Tibial artery (tissue), 4 donors: ENCODE results near the gene SIX1.

Experiments used
- DNase-seq, 2 donors: peaks; one replicate each; pipeline ENCODE4 v3.0.0-alpha.2; 2019
- H3K27ac ChIP-seq, 2 donors: fragments of 200-600 bp; sonication (generic) in 1 of 2; 1 replicate in 1 of 2; 2 replicates in 1 of 2; pipeline ENCODE4 v1.5.1; 2018 to 2019; ENCODE audit warnings: mild to moderate bottlenecking in 1 of 2
- H3K27me3 ChIP-seq, 2 donors: fragments of 200-600 bp; sonication (generic) in 1 of 2; one replicate each; pipeline versions ENCODE4 v1.5.1 to v1.6.0; 2016 to 2019
- H3K36me3 ChIP-seq, 3 donors: fragments of 200-600 bp; sonication (generic) in 2 of 3; one replicate each; pipeline ENCODE4 v1.5.1; 2016 to 2019; ENCODE audit warnings: mild to moderate bottlenecking in 2 of 3
- H3K4me1 ChIP-seq, 4 donors: fragments of 200-600 bp; sonication (generic) in 2 of 4; 1 replicate in 3 of 4; 2 replicates in 1 of 4; pipeline ENCODE4 v1.5.1; 2016 to 2019
- H3K4me3 ChIP-seq, 2 donors: fragments of 200-600 bp; sonication (generic) in 1 of 2; 1 replicate in 1 of 2; 2 replicates in 1 of 2; pipeline ENCODE4 v1.5.1; 2018 to 2019; ENCODE audit warnings: mild to moderate bottlenecking in 2 of 2
- H3K9me3 ChIP-seq, 3 donors: fragments of 200-600 bp; sonication (generic) in 1 of 3; one replicate each; pipeline ENCODE4 v1.5.1; 2016 to 2019
- CTCF ChIP-seq, 2 experiments: fragments of 200-600 bp in 1 of 2; fragments of 450-650 bp in 1 of 2; IDR thresholded peaks; one replicate each; pipeline ENCODE4 v1.5.1; 2017 to 2019; ENCODE audit warnings: antibody characterized with exemption in 2 of 2, mild to moderate bottlenecking in 1 of 2, moderate library complexity in 1 of 2
- intact Hi-C: fragments of 100-400 bp; cut with DNase I; formaldehyde crosslinking; loops from one replicate; pipeline ENCODE4 v1.15.0; 2023; ENCODE audit warnings: low total_unique reads

Gene SIX1

DNA sequence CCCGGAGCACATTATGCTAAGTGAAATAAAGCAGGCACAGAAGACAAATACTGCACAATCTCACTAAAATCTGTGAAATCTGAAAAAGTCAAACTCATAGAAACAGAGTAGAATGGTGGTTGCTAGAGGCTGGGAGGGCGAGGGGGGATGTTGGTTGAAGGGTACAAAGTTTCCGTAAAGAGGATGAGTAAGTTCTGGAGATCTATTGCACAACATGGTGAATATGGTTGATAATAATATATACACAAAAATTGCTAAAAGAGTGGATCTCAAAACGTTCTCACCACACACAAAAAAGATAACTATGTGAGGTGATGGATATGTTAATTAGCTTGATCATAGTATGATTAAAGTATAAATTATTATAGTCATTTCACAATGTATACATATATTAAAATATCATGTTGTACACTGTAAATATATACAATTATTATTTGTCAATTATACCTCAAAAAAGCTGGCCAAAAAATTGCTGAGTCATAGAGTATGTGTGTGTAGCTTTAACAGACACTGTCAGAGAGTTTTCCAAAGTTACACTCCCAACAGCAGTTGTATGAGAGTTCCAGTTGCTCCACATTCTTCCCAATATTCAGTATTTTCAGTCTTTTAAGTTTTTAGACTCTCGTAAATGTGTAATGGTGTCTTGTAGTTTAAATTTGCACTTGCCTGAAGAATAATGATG, 19.3 kb upstream of the SIX1 start:
- no peak for DNase-seq
- Histone ChIP-seq H3K36me3 (no peaks in the 10 kb centered on the region), H3K27ac (no peak overlapping the region), H3K4me3 (no peak overlapping the region), H3K27me3 (no peaks in the 10 kb centered on the region), H3K9me3 (no peaks in the 10 kb centered on the region), H3K4me1 (no peaks in the 10 kb centered on the region)
- TF ChIP-seq CTCF (IDR thresholded peaks at IDR 0.05): no peak
- intact Hi-C loops: no loop called here

GRCh38 chr14:60665177-60665550, 15.9 kb upstream of the SIX1 start:
- Histone ChIP-seq H3K27me3 (no peaks in the 10 kb centered on the region), H3K36me3 (no peaks in the 10 kb centered on the region), H3K4me3 (no peak overlapping the region), H3K27ac (no peak overlapping the region), H3K4me1 (no peaks in the 10 kb centered on the region), H3K9me3 (no peaks in the 10 kb centered on the region)
- DNase-seq: no peak
- intact Hi-C loops: no loop called here
- TF ChIP-seq CTCF (IDR thresholded peaks at IDR 0.05): no peak

- Histone ChIP-seq H3K9me3 (no peaks in the 10 kb centered on the region), H3K4me3 (no peak overlapping the region), H3K27me3 (no peaks in the 10 kb centered on the region), H3K4me1 (peaks cover 0 to 2% (median 0%) of the 10 kb centered on the region in 4 donors), H3K27ac (no peak overlapping the region), H3K36me3 (no peaks in the 10 kb centered on the region)
- no peak for DNase-seq
- intact Hi-C loops: no loop called here
- no peak for TF ChIP-seq CTCF (IDR thresholded peaks at IDR 0.05)
Observed at GRCh38 chr14:60662982-60663381, 13.7 kb upstream of the SIX1 start.

GRCh38 chr14:60661721-60662120, 12.4 kb upstream of the SIX1 start:
- intact Hi-C loops: no loop called here
- Histone ChIP-seq H3K36me3 (no peaks in the 10 kb centered on the region), H3K4me1 (peaks cover 0 to 9% (median 4%) of the 10 kb centered on the region in 4 donors), H3K27me3 (no peaks in the 10 kb centered on the region), H3K27ac (no peak overlapping the region), H3K4me3 (no peak overlapping the region), H3K9me3 (no peaks in the 10 kb centered on the region)
- TF ChIP-seq CTCF (IDR thresholded peaks at IDR 0.05): no peak
- no peak for DNase-seq

GRCh38 chr14:60658909-60659585, 9.8 kb upstream of the SIX1 start:
- no peak for DNase-seq
- no peak overlapping the region for H3K27ac ChIP-seq
- no peaks in the 10 kb centered on the region for H3K27me3 ChIP-seq

More at GRCh38 chr14:60658909-60659585, 9.8 kb upstream of the SIX1 start:
- Histone ChIP-seq H3K4me1 (peaks cover 0 to 15% (median 5%) of the 10 kb centered on the region in 4 donors), H3K4me3 (no peak overlapping the region), H3K36me3 (no peaks in the 10 kb centered on the region), H3K9me3 (no peaks in the 10 kb centered on the region)
- intact Hi-C loops: no loop called here
- TF ChIP-seq CTCF (IDR thresholded peaks at IDR 0.05): no peak
